K562 (cell line): ENCODE results near the gene SH3TC1. TPM values are rescaled to one million over a fixed set of nuclear protein-coding genes. Genes with fewer than 3 reads are reported as not detected.

ENCODE experiments used
- CHD7 ChIP-seq: fragments of 200-600 bp; sonication (generic); IDR thresholded peaks from one replicate; pipeline ENCODE4 v1.6.1; 2012; ENCODE audit warnings: mild to moderate bottlenecking, low read depth, low read length, inconsistent platforms
- polyA plus RNA-seq, 8 experiments: library from polyadenylated mRNA; depleted of rRNA in 4 of 8; stranded (reverse) in 5 of 8; unstranded in 3 of 8; fragments of >200 nt; fragmentation: Nextera tagmentation in 2 of 8; fragmentation: Illumina TruSeq in 1 of 8; extraction: Ambion mirVana in 2 of 8; extraction: Trizol in 1 of 8; gene quantifications; 2 replicates each; pipeline versions ENCODE4 v1.2.1 to v1.2.3, GENCODE V29; 2011 to 2014; ENCODE audit warnings: inconsistent platforms in 1 of 8, missing spikeins in 1 of 8
- total RNA-seq, 7 experiments: library from RNA; depleted of rRNA in 6 of 7; stranded (reverse); fragments of >200 nt in 6 of 7; fragmentation: Illumina TruSeq in 2 of 7; extraction: Trizol in 2 of 7; gene quantifications; 2 replicates each; pipeline versions ENCODE4 v1.2.1 to v1.2.3, GENCODE V29; 2011 to 2021; ENCODE audit warnings: low replicate concordance in 1 of 7

SH3TC1 gene
- total and polyA plus RNA-seq, 9 of the 15 experiments (the other 6 are each of a cell fraction or from before 2014, with no cell fraction given): 0.04 to 2.1 (median 0.48) TPM; not detected in 1

GRCh38 chr4:8289956-8290700, 91.0 kb downstream of the SH3TC1 start (continued):
- TF ChIP-seq CHD7: no peak
